HepG2 (cell line): ENCODE measurements around the gene SAE1. TPM values are rescaled to one million over a fixed set of nuclear protein-coding genes. Genes with fewer than 3 reads are reported as not detected.

Experiments
- AGO1 ChIP-seq: fragments of 200-400 bp; formaldehyde crosslinking; IDR thresholded peaks from 2 replicates; pipeline ENCODE4 v1.6.1; 2017; ENCODE audit warnings: mild to moderate bottlenecking, low read depth, low read length, moderate library complexity; ENCODE audit not compliant: poor library complexity, severe bottlenecking
- ATF6 ChIP-seq: sonication (generic); formaldehyde crosslinking; conservative IDR thresholded peaks from 2 replicates; pipeline ENCODE4 v1.4.0; 2020; ENCODE audit warnings: missing genetic modification reagents
- ATF7-NPFF ChIP-seq: sonication (generic); formaldehyde crosslinking; IDR thresholded peaks from 2 replicates; pipeline ENCODE4 v1.8.1; 2023; ENCODE audit warnings: mild to moderate bottlenecking, low read depth, missing genetic modification reagents, moderate library complexity
- HNF4G ChIP-seq, 2 experiments: sonication (generic) in 1 of 2; formaldehyde crosslinking in 1 of 2; IDR thresholded peaks; 2 replicates each; pipeline versions ENCODE4 v1.4.0 to v1.6.1; 2011 to 2020; ENCODE audit warnings: borderline replicate concordance in 2 of 2, low read depth in 2 of 2, mild to moderate bottlenecking in 2 of 2, low read length in 1 of 2, missing genetic modification reagents in 1 of 2, moderate library complexity in 1 of 2
- JUNB ChIP-seq: sonication (generic); formaldehyde crosslinking; IDR thresholded peaks from 2 replicates; pipeline ENCODE4 v1.8.0; 2022; ENCODE audit warnings: missing genetic modification reagents, mild to moderate bottlenecking, borderline replicate concordance
- NCOA2 ChIP-seq: sonication (generic); formaldehyde crosslinking; IDR thresholded peaks from 2 replicates; pipeline ENCODE4 v1.8.0; 2022; ENCODE audit warnings: inconsistent platforms
- PHF20 ChIP-seq: sonication (generic); formaldehyde crosslinking; IDR thresholded peaks from 2 replicates; pipeline ENCODE4 v1.5.0; 2020; ENCODE audit warnings: mild to moderate bottlenecking, missing genetic modification reagents
- SAP130 ChIP-seq: IDR thresholded peaks from 2 replicates; pipeline ENCODE4 v1.6.1; 2016; ENCODE audit warnings: low read depth
- SKI ChIP-seq: fragments of 450-650 bp; IDR thresholded peaks from one replicate; pipeline ENCODE4 v1.6.1; 2018; ENCODE audit warnings: mild to moderate bottlenecking; ENCODE audit not compliant: partially characterized antibody
- ZBTB14 ChIP-seq: sonication (generic); formaldehyde crosslinking; IDR thresholded peaks from 2 replicates; pipeline ENCODE4 v1.4.0; 2020; ENCODE audit warnings: missing genetic modification reagents
- ZC3H4 ChIP-seq: sonication (generic); formaldehyde crosslinking; IDR thresholded peaks from 2 replicates; pipeline ENCODE4 v1.4.0; 2020; ENCODE audit warnings: missing genetic modification reagents, borderline replicate concordance
- ZNF318 ChIP-seq: sonication (generic); formaldehyde crosslinking; IDR thresholded peaks from 2 replicates; pipeline ENCODE4 v1.4.0; 2020; ENCODE audit warnings: mild to moderate bottlenecking, missing genetic modification reagents
- ZNF672 ChIP-seq: sonication (generic); formaldehyde crosslinking; IDR thresholded peaks from 2 replicates; pipeline ENCODE4 v1.8.1; 2022; ENCODE audit warnings: missing genetic modification reagents
- ZNF747 ChIP-seq: sonication (generic); formaldehyde crosslinking; IDR thresholded peaks from 2 replicates; pipeline ENCODE4 v1.8.1; 2023; ENCODE audit warnings: missing genetic modification reagents, mild to moderate bottlenecking, borderline replicate concordance
- ZNF766 ChIP-seq: sonication (generic); formaldehyde crosslinking; IDR thresholded peaks from 2 replicates; pipeline ENCODE4 v1.5.0; 2020; ENCODE audit warnings: missing genetic modification reagents, borderline replicate concordance
- ZNF839 ChIP-seq: sonication (generic); formaldehyde crosslinking; IDR thresholded peaks from 2 replicates; pipeline ENCODE4 v1.4.0; 2020; ENCODE audit warnings: missing genetic modification reagents, mild to moderate bottlenecking, borderline replicate concordance
- polyA plus RNA-seq, 8 experiments: library from polyadenylated mRNA; depleted of rRNA in 3 of 8; stranded (reverse) in 7 of 8; unstranded in 1 of 8; fragments of >200 nt; fragmentation: Illumina TruSeq in 4 of 8; extraction: Trizol in 4 of 8; gene quantifications; 2 replicates each; pipeline versions ENCODE4 v1.2.1 to v1.2.3, GENCODE V29; 2011 to 2016; ENCODE audit warnings: low read depth in 4 of 8, missing spikeins in 1 of 8, mixed read lengths in 1 of 8; ENCODE audit not compliant: insufficient read depth in 1 of 8
- total RNA-seq, 5 experiments: library from RNA; depleted of rRNA; stranded (reverse); fragments of >200 nt; fragmentation: Illumina TruSeq; extraction: Trizol; gene quantifications; 2 replicates each; pipeline ENCODE4 v1.2.3, GENCODE V29; 2016; ENCODE audit warnings: low read depth in 1 of 5

The SAE1 gene
- total and polyA plus RNA-seq, 2 of the 13 experiments (the other 11 are each of a cell fraction or from before 2014, with no cell fraction given), result 87.6 to 197 TPM

- TF ChIP-seq ATF7-NPFF, result no peak
- no peak for TF ChIP-seq SKI
- TF ChIP-seq ZC3H4, result no peak
- no peak for TF ChIP-seq ZNF747 (CRISPR knock-in tag)
- TF ChIP-seq AGO1, result no peak
- no peak for TF ChIP-seq ZBTB14 (CRISPR knock-in tag)
- TF ChIP-seq SAP130 (CRISPR knock-in tag), result 0 out of 2 replicates have a peak, but pooled peaks have one; percentile 18
- no peak for TF ChIP-seq ZNF766 (CRISPR knock-in tag)
- no peak for TF ChIP-seq ZNF839 (CRISPR knock-in tag)
- TF ChIP-seq ATF6, result no peak
- TF ChIP-seq ZNF672 (CRISPR knock-in tag), result no peak
- no peak for TF ChIP-seq JUNB (CRISPR knock-in tag)
- no peak for TF ChIP-seq ZNF318 (CRISPR knock-in tag)
- no peak for TF ChIP-seq HNF4G (IDR thresholded peaks at IDR 0.05; ENCODE audit: borderline replicate concordance, low read depth, low read length)
- no peak for TF ChIP-seq HNF4G (CRISPR knock-in tag; IDR thresholded peaks at IDR 0.05; ENCODE audit: borderline replicate concordance, low read depth)
- TF ChIP-seq PHF20, result no peak
- no peak for TF ChIP-seq NCOA2
Observed at GRCh38 chr19:47228937-47229675, 98.5 kb downstream of the SAE1 start (continued).
